CD4-positive, alpha-beta T cell (primary cell): ENCODE results near the gene CACNA1H. TPM values are rescaled to one million over a fixed set of nuclear protein-coding genes. Genes with fewer than 3 reads are reported as not detected.

Experiments used
- ATAC-seq: fragments of 200-7000 bp; cut with Tn5 transposase; one replicate; pipeline ENCODE4 v1.10.0; 2022; ENCODE audit warnings: mild to moderate bottlenecking; ENCODE audit not compliant: poor library complexity
- CTCF ChIA-PET: fragments of 350-600 bp; sonication (Branson Sonifier 250); formaldehyde crosslinking; loops from one replicate; lab custom pipeline; 2021; ENCODE audit warnings: antibody characterized with exemption, inconsistent platforms; lab: Charles Lee
- POLR2A ChIA-PET: fragments of 350-600 bp; sonication (Branson Sonifier 250); formaldehyde crosslinking; loops from one replicate; lab custom pipeline; 2021; ENCODE audit warnings: antibody characterized with exemption, inconsistent platforms; lab: Charles Lee
- DNase-seq, 14 experiments: peaks; one replicate each; pipeline ENCODE4 v3.0.0-alpha.2; 2013 to 2020; ENCODE audit warnings: mixed read lengths in 2 of 14
- H3K27ac ChIP-seq, 2 donors: one replicate each; pipeline versions ENCODE4 v1.5.1 to v1.7.0; 2013; ENCODE audit warnings: low read length in 2 of 2, low read depth in 1 of 2, mild to moderate bottlenecking in 1 of 2
- H3K27me3 ChIP-seq, 2 experiments: 1 replicate in 1 of 2; 2 replicates in 1 of 2; pipeline versions ENCODE4 v1.6.1 to v1.7.0; 2013; ENCODE audit warnings: low read length in 2 of 2, control low read depth in 1 of 2, mild to moderate bottlenecking in 1 of 2, moderate library complexity in 1 of 2; ENCODE audit not compliant: insufficient read depth in 2 of 2, control insufficient read depth in 1 of 2
- H3K36me3 ChIP-seq: one replicate; pipeline ENCODE4 v1.6.1; 2013; ENCODE audit warnings: low read length, control low read depth; ENCODE audit not compliant: insufficient read depth
- H3K4me1 ChIP-seq: one replicate; pipeline ENCODE4 v1.6.1; 2013; ENCODE audit warnings: low read length, control low read depth; ENCODE audit not compliant: insufficient read depth
- H3K4me3 ChIP-seq: one replicate; pipeline ENCODE4 v1.5.1; 2013; ENCODE audit warnings: mild to moderate bottlenecking, low read length, moderate library complexity
- H3K9me3 ChIP-seq, 2 experiments: 1 replicate in 1 of 2; 2 replicates in 1 of 2; pipeline versions ENCODE4 v1.6.1 to v1.7.0; 2013; ENCODE audit warnings: low read length in 2 of 2, mild to moderate bottlenecking in 2 of 2, control low read depth in 1 of 2, moderate library complexity in 1 of 2; ENCODE audit not compliant: control insufficient read depth in 1 of 2, insufficient read depth in 1 of 2
- H3K27ac Mint-ChIP-seq: one replicate; pipeline ENCODE4 v1.8.0; 2020; ENCODE audit warnings: mixed read lengths
- H3K27me3 Mint-ChIP-seq: one replicate; pipeline ENCODE4 v1.8.0; 2021; ENCODE audit warnings: mixed read lengths
- H3K36me3 Mint-ChIP-seq: one replicate; pipeline ENCODE4 v1.8.0; 2021; ENCODE audit warnings: low read depth, mixed read lengths
- H3K4me1 Mint-ChIP-seq: one replicate; pipeline ENCODE4 v1.8.0; 2021; ENCODE audit warnings: low read depth, mixed read lengths
- H3K4me3 Mint-ChIP-seq: one replicate; pipeline ENCODE4 v1.8.0; 2020; ENCODE audit warnings: mild to moderate bottlenecking, mixed read lengths
- H3K9me3 Mint-ChIP-seq: one replicate; pipeline ENCODE4 v1.8.0; 2020; ENCODE audit warnings: mixed read lengths
- intact Hi-C, 2 experiments: fragments of 100-400 bp; cut with DNase I in 1 of 2; cut with micrococcal nuclease in 1 of 2; formaldehyde crosslinking; loops; one replicate each; pipeline versions ENCODE4 v1.15.1 to v1.9.0; 2023 to 2025; cut with DNase I, micrococcal nuclease
- total RNA-seq, 174 experiments: library from RNA in 2 of 174; stranded (reverse) in 2 of 174; gene quantifications; one replicate each; pipeline ENCODE4 v1.2.3 and lab custom pipeline; 2021 to 2026
- TF ChIP-seq, protein P1 (sequence below): fragments of 200-600 bp; IDR thresholded peaks from one replicate; pipeline ENCODE4 v1.8.0; 2022; ENCODE audit warnings: antibody characterized with exemption, mild to moderate bottlenecking

CACNA1H gene
- total RNA-seq, 2 experiments from 2014 or later = 5.7 to 6.3 TPM

GRCh38 chr16:1167276-1168107 lies 14.6 kb downstream of the CACNA1H start:
- H3K4me3 Mint-ChIP-seq = no peak overlapping the region

DNA sequence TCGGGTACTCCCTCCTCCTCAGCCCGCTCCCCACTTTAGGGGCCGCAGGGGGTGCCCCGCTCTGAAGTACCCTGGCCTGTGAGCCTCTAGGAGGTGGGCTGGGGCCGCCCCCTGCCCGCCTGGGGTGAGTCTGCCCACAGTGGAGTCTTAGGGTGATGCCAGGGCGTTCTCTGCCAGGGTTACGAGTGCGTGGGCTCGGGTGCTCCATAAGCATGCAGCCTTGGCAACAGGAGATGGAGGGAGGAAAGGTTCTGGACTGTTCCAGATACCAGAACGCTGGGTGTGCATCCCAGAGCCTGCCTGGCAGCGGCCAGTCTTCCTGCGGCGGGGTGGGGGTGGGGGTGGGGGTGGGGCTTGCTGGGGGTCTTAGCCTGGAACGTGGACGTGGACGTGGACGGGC lies 15.9 kb downstream of the CACNA1H start:
- Mint-ChIP-seq H3K4me3 (no peak overlapping the region), H3K9me3 (no peaks in the 10 kb centered on the region), H3K36me3 (no peaks in the 10 kb centered on the region), H3K27ac (no peak overlapping the region), H3K4me1 (no peaks in the 10 kb centered on the region), H3K27me3 (no peaks in the 10 kb centered on the region)
- TF ChIP-seq, protein P1, sequence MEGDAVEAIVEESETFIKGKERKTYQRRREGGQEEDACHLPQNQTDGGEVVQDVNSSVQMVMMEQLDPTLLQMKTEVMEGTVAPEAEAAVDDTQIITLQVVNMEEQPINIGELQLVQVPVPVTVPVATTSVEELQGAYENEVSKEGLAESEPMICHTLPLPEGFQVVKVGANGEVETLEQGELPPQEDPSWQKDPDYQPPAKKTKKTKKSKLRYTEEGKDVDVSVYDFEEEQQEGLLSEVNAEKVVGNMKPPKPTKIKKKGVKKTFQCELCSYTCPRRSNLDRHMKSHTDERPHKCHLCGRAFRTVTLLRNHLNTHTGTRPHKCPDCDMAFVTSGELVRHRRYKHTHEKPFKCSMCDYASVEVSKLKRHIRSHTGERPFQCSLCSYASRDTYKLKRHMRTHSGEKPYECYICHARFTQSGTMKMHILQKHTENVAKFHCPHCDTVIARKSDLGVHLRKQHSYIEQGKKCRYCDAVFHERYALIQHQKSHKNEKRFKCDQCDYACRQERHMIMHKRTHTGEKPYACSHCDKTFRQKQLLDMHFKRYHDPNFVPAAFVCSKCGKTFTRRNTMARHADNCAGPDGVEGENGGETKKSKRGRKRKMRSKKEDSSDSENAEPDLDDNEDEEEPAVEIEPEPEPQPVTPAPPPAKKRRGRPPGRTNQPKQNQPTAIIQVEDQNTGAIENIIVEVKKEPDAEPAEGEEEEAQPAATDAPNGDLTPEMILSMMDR = no peak
- no peaks in the 10 kb centered on the region for H3K36me3 ChIP-seq
- no peak for DNase-seq
- POLR2A ChIA-PET = no interaction called here
- no peaks in the 10 kb centered on the region for H3K27me3 ChIP-seq
- H3K4me1 ChIP-seq = no peaks in the 10 kb centered on the region
- intact Hi-C loops = no loop called here
- no peak overlapping the region for H3K4me3 ChIP-seq
- CTCF ChIA-PET = no interaction called here
- peaks cover 0 to 18% of the 10 kb centered on the region in 2 experiments for H3K9me3 ChIP-seq
- no peak overlapping the region for H3K27ac ChIP-seq
- ATAC-seq = no peak

More at GRCh38 chr16:1167276-1168107, 14.6 kb downstream of the CACNA1H start:
- DNase-seq (no peak), ATAC-seq (no peak)
- TF ChIP-seq, protein P1 = no peak
- Mint-ChIP-seq H3K27ac (no peak overlapping the region), H3K4me1 (no peaks in the 10 kb centered on the region), H3K9me3 (no peaks in the 10 kb centered on the region), H3K27me3 (no peaks in the 10 kb centered on the region), H3K36me3 (no peaks in the 10 kb centered on the region)
- intact Hi-C loops = no loop called here
- ChIA-PET POLR2A (no interaction called here), CTCF (no interaction called here)
- Histone ChIP-seq H3K27ac (no peak overlapping the region), H3K27me3 (no peaks in the 10 kb centered on the region), H3K4me1 (no peaks in the 10 kb centered on the region), H3K9me3 (peaks cover 0 to 26% of the 10 kb centered on the region in 2 experiments), H3K4me3 (no peak overlapping the region), H3K36me3 (no peaks in the 10 kb centered on the region)

DNA sequence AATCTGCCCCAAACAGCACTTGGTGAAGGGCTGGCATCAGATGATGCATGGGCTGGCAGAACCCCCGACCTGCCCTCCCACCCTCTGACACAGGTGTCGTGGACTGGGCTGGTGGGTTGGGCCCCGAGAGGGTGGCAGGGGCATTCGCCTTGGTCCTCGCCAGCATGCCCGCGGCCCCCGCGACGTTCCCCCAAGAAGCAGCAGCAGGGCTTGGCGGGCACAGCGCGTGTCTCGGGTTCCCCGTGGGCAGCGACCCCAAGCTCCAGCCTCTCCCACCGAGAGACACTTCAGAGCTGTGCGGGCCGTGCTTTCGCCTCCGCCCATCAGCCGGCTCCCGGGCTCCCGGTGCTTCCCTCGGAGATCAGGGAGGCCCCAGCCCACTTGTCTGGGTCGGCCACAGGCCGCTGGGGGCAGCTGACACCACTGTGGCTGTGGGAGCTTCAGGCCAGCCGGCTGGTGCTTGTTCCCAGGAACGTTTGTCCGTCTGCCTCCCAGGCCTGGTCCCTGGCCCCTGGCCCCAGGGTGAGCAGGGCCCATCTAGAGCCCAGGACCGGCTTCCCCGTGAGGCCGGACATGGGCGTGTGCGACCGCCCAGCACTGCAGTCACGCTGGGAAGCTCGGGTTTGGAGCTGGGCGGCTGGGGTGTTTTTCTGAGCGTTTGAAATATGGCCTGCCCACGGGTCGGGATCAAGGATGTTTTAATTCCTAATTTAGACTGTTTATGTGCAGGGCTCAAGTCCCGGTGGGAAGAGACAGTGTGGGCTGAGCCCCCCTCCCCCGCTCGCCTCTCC lies 16.6 kb downstream of the CACNA1H start:
- no peaks in the 10 kb centered on the region for H3K27me3 Mint-ChIP-seq
- no peak overlapping the region for H3K27ac Mint-ChIP-seq
- no peaks in the 10 kb centered on the region for H3K4me1 Mint-ChIP-seq
- no peaks in the 10 kb centered on the region for H3K9me3 Mint-ChIP-seq
- H3K4me1 ChIP-seq = no peaks in the 10 kb centered on the region
- TF ChIP-seq, protein P1 = no peak
- no peak for DNase-seq
- intact Hi-C loops = no loop called here
- H3K4me3 ChIP-seq = no peak overlapping the region
- no peak overlapping the region for H3K4me3 Mint-ChIP-seq
- no peaks in the 10 kb centered on the region for H3K36me3 ChIP-seq
- ATAC-seq = no peak
- H3K9me3 ChIP-seq = peaks cover 0 to 18% of the 10 kb centered on the region in 2 experiments
- ChIA-PET CTCF (no interaction called here), POLR2A (no interaction called here)
- no peak overlapping the region for H3K27ac ChIP-seq
- no peaks in the 10 kb centered on the region for H3K27me3 ChIP-seq
- no peaks in the 10 kb centered on the region for H3K36me3 Mint-ChIP-seq
